K562 (cell line): ENCODE data around the gene NSMF. TPM values are rescaled to one million over a fixed set of nuclear protein-coding genes. Genes with fewer than 3 reads are reported as not detected.
A peak's percentile ranks its signal among the peaks of the same experiment; 100 is the strongest.

Source experiments
- ATAC-seq: fragments of 200-7000 bp; cut with Tn5 transposase; 3 replicates; pipeline ENCODE4 v1.9.1; 2020; ENCODE audit warnings: moderate library complexity
- BruUV-seq: library from RNA; stranded (reverse); fragments of 400-500 nt; replicated peaks from 2 replicates; lab custom pipeline; 2021; lab: Mats Ljungman, UMichigan
- CTCF ChIA-PET: fragments of 300-600 bp; formaldehyde crosslinking; extraction: SDS; loops from one replicate; lab custom pipeline; 2021; ENCODE audit warnings: low intra/inter-chr PET ratio; lab: Yijun Ruan, JAX
- POLR2A ChIA-PET: fragments of 300-600, 350-650 bp; sonication (Branson Sonifier 250); formaldehyde crosslinking; extraction: SDS; loops from one replicate; lab custom pipeline; 2021; ENCODE audit warnings: antibody characterized with exemption, inconsistent platforms; lab: Yijun Ruan, JAX
- DNase-seq, 4 experiments: peaks; one replicate each; pipeline versions ENCODE4 v3.0.0 to v3.0.0-alpha.2; 2011 to 2018; ENCODE audit warnings: low spot score in 3 of 4, mixed read lengths in 3 of 4; ENCODE audit errors: extremely low read depth in 1 of 4
- FAIRE-seq: peaks from 2 replicates; lab custom pipeline; 2011; peaks lifted over from hg19 to GRCh38; lab: Jason Lieb, UNC
- H2AFZ ChIP-seq: 2 replicates; pipeline ENCODE4 v1.6.0; 2011; ENCODE audit warnings: low read depth, low read length, control low read depth, inconsistent platforms
- H3K27ac ChIP-seq: fragments of 200-600 bp; 3 replicates; pipeline ENCODE4 v1.8.0; 2011; ENCODE audit warnings: low read depth, mild to moderate bottlenecking, control low read depth, inconsistent platforms, low read length, moderate library complexity, mixed read lengths; ENCODE audit errors: extremely low read depth
- H3K27me3 ChIP-seq, 2 experiments: fragments of 300-600 bp in 1 of 2; 2 replicates in 1 of 2; 3 replicates in 1 of 2; pipeline versions ENCODE4 v1.6.0 to v1.8.0; 2011; ENCODE audit warnings: inconsistent platforms in 2 of 2, low read length in 2 of 2, mild to moderate bottlenecking in 1 of 2, mixed read lengths in 1 of 2, moderate library complexity in 1 of 2; ENCODE audit not compliant: control insufficient read depth in 2 of 2, insufficient read depth in 2 of 2
- H3K36me3 ChIP-seq: fragments of 300-600 bp; 3 replicates; pipeline ENCODE4 v1.8.0; 2011; ENCODE audit warnings: mild to moderate bottlenecking, low read length, inconsistent platforms; ENCODE audit not compliant: control insufficient read depth, insufficient read depth
- H3K4me1 ChIP-seq, 2 experiments: fragments of 200-600 bp in 1 of 2; replicated peaks in 1 of 2; 2 replicates in 1 of 2; 3 replicates in 1 of 2; pipeline versions ENCODE4 v1.5.1 to v1.8.0; 2011; ENCODE audit warnings: inconsistent platforms in 2 of 2, low read length in 2 of 2, mild to moderate bottlenecking in 1 of 2, mixed read lengths in 1 of 2, moderate library complexity in 1 of 2; ENCODE audit not compliant: control insufficient read depth in 2 of 2, insufficient read depth in 2 of 2
- H3K4me2 ChIP-seq: 2 replicates; pipeline ENCODE4 v1.6.1; 2011; ENCODE audit warnings: low read length, control low read depth, inconsistent platforms, mixed read lengths; ENCODE audit not compliant: insufficient read depth
- H3K4me3 ChIP-seq: fragments of 200-600 bp; sonication (generic), shearing (Covaris generic); 2 replicates; pipeline ENCODE4 v1.5.1; 2016; ENCODE audit warnings: control low read depth, inconsistent platforms
- H3K79me2 ChIP-seq: fragments of 200-600 bp; 3 replicates; pipeline ENCODE4 v1.8.0; 2011; ENCODE audit warnings: low read length, inconsistent platforms; ENCODE audit not compliant: control insufficient read depth, insufficient read depth
- H3K9ac ChIP-seq, 2 experiments: 2 replicates each; pipeline versions ENCODE4 v1.6.0 to v1.6.1; 2011; ENCODE audit warnings: low read depth in 2 of 2, low read length in 2 of 2, control low read depth in 1 of 2, inconsistent platforms in 1 of 2, mild to moderate bottlenecking in 1 of 2, mixed read lengths in 1 of 2; ENCODE audit not compliant: insufficient read depth in 1 of 2
- H3K9me1 ChIP-seq: one replicate; pipeline ENCODE4 v1.6.0; 2011; ENCODE audit warnings: inconsistent platforms, mild to moderate bottlenecking, low read length, moderate library complexity; ENCODE audit not compliant: control insufficient read depth, insufficient read depth
- H3K9me3 ChIP-seq: replicated peaks from 2 replicates; pipeline ENCODE4 v1.5.1; 2011; ENCODE audit warnings: low read depth, low read length, inconsistent platforms; ENCODE audit not compliant: control insufficient read depth, insufficient read depth
- H4K20me1 ChIP-seq: replicated peaks from 2 replicates; pipeline ENCODE4 v1.6.1; 2011; ENCODE audit warnings: low read length, inconsistent platforms, mixed read lengths; ENCODE audit not compliant: control insufficient read depth, insufficient read depth
- CTBP1 ChIP-seq: fragments of 450-650 bp; IDR thresholded peaks from 2 replicates; pipeline ENCODE4 v1.6.1; 2016; ENCODE audit warnings: borderline replicate concordance
- GTF2E2 ChIP-seq: fragments of 200-800 bp; sonication (Bioruptor generic); IDR thresholded peaks from 2 replicates; pipeline ENCODE4 v1.6.1; 2016; ENCODE audit warnings: missing genetic modification characterization, missing compliant biosample characterization
- HBP1 ChIP-seq: fragments of 450-650 bp; formaldehyde crosslinking; IDR thresholded peaks from 2 replicates; pipeline ENCODE4 v1.4.0; 2022; ENCODE audit warnings: missing genetic modification characterization
- HMGN3 ChIP-seq: IDR thresholded peaks from 2 replicates; pipeline ENCODE4 v1.6.1; 2011; ENCODE audit warnings: borderline replicate concordance, low read depth, mild to moderate bottlenecking, mixed read lengths, low read length; ENCODE audit not compliant: insufficient read length; ENCODE audit errors: extremely low read depth
- MAZ ChIP-seq, 2 experiments: fragments of 450-650 bp in 1 of 2; sonication (generic) in 1 of 2; formaldehyde crosslinking; IDR thresholded peaks in 1 of 2; conservative IDR thresholded peaks in 1 of 2; 2 replicates each; pipeline versions ENCODE4 v1.4.0 to v1.5.0; 2020; ENCODE audit warnings: mild to moderate bottlenecking in 1 of 2, missing genetic modification reagents in 1 of 2
- TCF3 ChIP-seq: sonication (generic); formaldehyde crosslinking; IDR thresholded peaks from 2 replicates; pipeline ENCODE4 v1.4.0; 2020; ENCODE audit warnings: mild to moderate bottlenecking, missing genetic modification reagents
- ZBED1 ChIP-seq: IDR thresholded peaks from 2 replicates; pipeline ENCODE4 v1.6.1; 2014
- ZKSCAN8 ChIP-seq: fragments of 200-800 bp; sonication (Bioruptor generic); IDR thresholded peaks from 2 replicates; pipeline ENCODE4 v1.6.1; 2016; ENCODE audit warnings: missing genetic modification characterization, missing compliant biosample characterization
- ZNF316 ChIP-seq: fragments of 450-650 bp; IDR thresholded peaks from 2 replicates; pipeline ENCODE4 v1.6.1; 2016
- ZNF347 ChIP-seq: fragments of 450-650 bp; formaldehyde crosslinking; IDR thresholded peaks from 2 replicates; pipeline ENCODE4 v1.4.0; 2020; ENCODE audit warnings: low read depth, mild to moderate bottlenecking, moderate library complexity
- ZNF79 ChIP-seq: fragments of 250-450 bp; sonication (Bioruptor Pico); IDR thresholded peaks from 2 replicates; pipeline ENCODE4 v1.4.0; 2020; ENCODE audit warnings: low read depth, mild to moderate bottlenecking, moderate library complexity
- whole genome bisulfite sequencing: fragments of 100-300 bp; shearing (Covaris generic); methylation state at CpG from one replicate; pipeline ENCODE4 v1.1.6; 2016; ENCODE audit warnings: low coverage, mixed read lengths; ENCODE audit not compliant: insufficient coverage; ENCODE audit errors: missing lambda C conversion rate; 5-methylcytosine and 5-hydroxymethylcytosine counted together
- in situ Hi-C: fragments of 300-500 bp; cut with MboI; formaldehyde crosslinking; loops from 4 replicates; pipeline ENCODE4 v1.15.0; 2018; ENCODE audit warnings: inconsistent platforms, mixed read lengths
- intact Hi-C: fragments of 100-400 bp; cut with micrococcal nuclease; formaldehyde crosslinking; loops from 2 replicates; pipeline ENCODE4 v1.14.2; 2022
- polyA plus RNA-seq, 8 experiments: library from polyadenylated mRNA; depleted of rRNA in 4 of 8; stranded (reverse) in 5 of 8; unstranded in 3 of 8; fragments of >200 nt; fragmentation: Nextera tagmentation in 2 of 8; fragmentation: Illumina TruSeq in 1 of 8; extraction: Ambion mirVana in 2 of 8; extraction: Trizol in 1 of 8; gene quantifications; 2 replicates each; pipeline versions ENCODE4 v1.2.1 to v1.2.3, GENCODE V29; 2011 to 2014; ENCODE audit warnings: inconsistent platforms in 1 of 8, missing spikeins in 1 of 8
- total RNA-seq, 7 experiments: library from RNA; depleted of rRNA in 6 of 7; stranded (reverse); fragments of >200 nt in 6 of 7; fragmentation: Illumina TruSeq in 2 of 7; extraction: Trizol in 2 of 7; gene quantifications; 2 replicates each; pipeline versions ENCODE4 v1.2.1 to v1.2.3, GENCODE V29; 2011 to 2021; ENCODE audit warnings: low replicate concordance in 1 of 7

NSMF gene
- total and polyA plus RNA-seq, 9 of the 15 experiments (the other 6 are each of a cell fraction or from before 2014, with no cell fraction given), result 0.20 to 82.7 (median 29.3) TPM

GRCh38 chr9:137429974-137430722, 29.0 kb downstream of the NSMF start (continued):
- TF ChIP-seq MAZ (CRISPR knock-in tag; conservative IDR thresholded peaks at IDR 0.05 in 1 of 2, IDR thresholded peaks at IDR 0.05 in 1 of 2) (0 out of 4 replicates have a peak, but pooled peaks of 1 of the 2 experiments have one; percentile 26), TCF3 (no peak), CTBP1 (peak; percentile 29; the same call in 1 of the 2 replicates), ZNF316 (no peak), ZNF79 (CRISPR knock-in tag) (no peak), ZKSCAN8 (no peak)

GRCh38 chr9:137429546-137429890, 29.6 kb downstream of the NSMF start:
- intact Hi-C loops (loop anchor here (10.0 kb wide), 1 partner anchor 125 kb away; the partner anchor contains the start of gene NRARP), in situ Hi-C loops (no loop called here)
- Histone ChIP-seq H3K4me3 (no peak overlapping the region), H3K36me3 (no peaks in the 10 kb centered on the region), H3K9me3 (no peaks in the 10 kb centered on the region), H3K79me2 (no peaks in the 10 kb centered on the region), H3K4me2 (peak overlapping the region; percentile 81; the same call in 1 of the 2 replicates), H2AFZ (no peak overlapping the region), H3K27ac (no peak overlapping the region), H3K9ac (peak overlapping the region in 1 of 2 experiments; percentile 89; a peak in 2 of 4 replicates), H3K9me1 (no peaks in the 10 kb centered on the region), H3K4me1 (peaks cover 17 to 84% of the 10 kb centered on the region in 2 experiments), H4K20me1 (no peaks in the 10 kb centered on the region), H3K27me3 (no peaks in the 10 kb centered on the region)
- 24% methylated on average over 10 of the region's 14 CpGs for WGBS
- CTCF ChIA-PET, result no interaction called here
- TF ChIP-seq HMGN3 (no peak), ZNF347 (CRISPR knock-in tag) (no peak), GTF2E2 (tag) (no peak), ZBED1 (no peak), HBP1 (CRISPR knock-in tag) (no peak)
- FAIRE-seq, result no peak
- POLR2A ChIA-PET, result no interaction called here
- DNase-seq, result no peak
- BruUV-seq, result no TSS peak
- ATAC-seq, result no peak
